ENCODE data around the gene ARFGAP2.

ARFGAP2 gene

DNA sequence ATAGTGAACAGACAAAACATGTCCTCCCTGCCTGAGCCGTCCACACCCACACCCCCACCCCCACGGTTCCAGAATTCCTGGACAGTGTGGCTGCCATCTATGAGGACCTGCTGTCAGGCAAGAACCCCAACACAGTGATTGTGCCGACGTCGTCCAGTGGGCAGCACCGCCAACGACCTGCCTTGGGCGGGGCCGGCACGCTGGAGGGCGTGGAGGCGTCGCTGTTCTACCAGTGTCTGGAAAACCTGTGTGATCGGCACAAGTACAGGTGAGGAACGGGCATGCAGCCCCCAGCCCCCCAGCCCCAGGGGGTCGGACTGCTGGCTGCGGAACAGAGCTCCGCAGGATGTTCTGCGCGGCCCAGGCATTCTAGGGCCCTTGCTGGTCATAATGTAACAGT lies 19.7 kb downstream of the ARFGAP2 start:
- no peak overlapping the region for H3K4me2 ChIP-seq
- no peak overlapping the region for H2AFZ ChIP-seq (ENCODE audit: low read depth)
- H3K27me3 ChIP-seq (ENCODE audit: insufficient read depth, low read depth) = no peaks in the 10 kb centered on the region
- no peak overlapping the region for H3K27ac ChIP-seq
- TF ChIP-seq, protein P1, sequence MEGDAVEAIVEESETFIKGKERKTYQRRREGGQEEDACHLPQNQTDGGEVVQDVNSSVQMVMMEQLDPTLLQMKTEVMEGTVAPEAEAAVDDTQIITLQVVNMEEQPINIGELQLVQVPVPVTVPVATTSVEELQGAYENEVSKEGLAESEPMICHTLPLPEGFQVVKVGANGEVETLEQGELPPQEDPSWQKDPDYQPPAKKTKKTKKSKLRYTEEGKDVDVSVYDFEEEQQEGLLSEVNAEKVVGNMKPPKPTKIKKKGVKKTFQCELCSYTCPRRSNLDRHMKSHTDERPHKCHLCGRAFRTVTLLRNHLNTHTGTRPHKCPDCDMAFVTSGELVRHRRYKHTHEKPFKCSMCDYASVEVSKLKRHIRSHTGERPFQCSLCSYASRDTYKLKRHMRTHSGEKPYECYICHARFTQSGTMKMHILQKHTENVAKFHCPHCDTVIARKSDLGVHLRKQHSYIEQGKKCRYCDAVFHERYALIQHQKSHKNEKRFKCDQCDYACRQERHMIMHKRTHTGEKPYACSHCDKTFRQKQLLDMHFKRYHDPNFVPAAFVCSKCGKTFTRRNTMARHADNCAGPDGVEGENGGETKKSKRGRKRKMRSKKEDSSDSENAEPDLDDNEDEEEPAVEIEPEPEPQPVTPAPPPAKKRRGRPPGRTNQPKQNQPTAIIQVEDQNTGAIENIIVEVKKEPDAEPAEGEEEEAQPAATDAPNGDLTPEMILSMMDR (conservative IDR thresholded peaks at IDR 0.05; ENCODE audit: low read depth, low read length) = no peak
- no peaks in the 10 kb centered on the region; the same call in 1 of the 2 replicates for H4K20me1 ChIP-seq (ENCODE audit: insufficient read depth)
- no peaks in the 10 kb centered on the region for H3K36me3 ChIP-seq (ENCODE audit: insufficient read depth)
- H3K9ac ChIP-seq = no peak overlapping the region
- H3K79me2 ChIP-seq (ENCODE audit: insufficient read depth, low read depth) = no peaks in the 10 kb centered on the region
- no peaks in the 10 kb centered on the region for H3K4me1 ChIP-seq (ENCODE audit: low read depth, poor library complexity, severe bottlenecking)
- H3K4me3 ChIP-seq (IDR thresholded peaks at IDR 0.05; ENCODE audit: insufficient read depth, low read depth, low read length) = no peak overlapping the region

DNA sequence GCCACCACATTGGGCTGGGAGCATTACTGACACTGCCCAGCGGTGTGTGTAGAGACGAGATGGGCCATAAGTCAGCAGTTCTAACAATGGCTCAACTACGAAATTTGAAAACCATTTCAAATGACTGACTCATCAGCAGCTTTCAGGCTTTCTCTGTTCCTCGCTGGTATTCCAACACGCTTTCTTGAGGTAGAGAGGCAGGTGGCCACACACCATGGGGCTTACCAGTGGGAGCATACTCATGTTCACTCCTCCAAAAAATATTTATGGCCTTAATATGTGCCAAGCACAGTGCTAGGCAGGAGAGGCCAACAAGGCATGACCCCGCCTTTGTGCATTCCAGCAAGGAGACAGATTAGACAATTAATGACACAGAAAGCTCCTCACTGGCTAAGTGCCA lies 20.3 kb downstream of the ARFGAP2 start:
- TF ChIP-seq, protein P1 (conservative IDR thresholded peaks at IDR 0.05; ENCODE audit: low read depth, low read length) = no peak
- Histone ChIP-seq H3K36me3 (ENCODE audit: insufficient read depth) (no peaks in the 10 kb centered on the region), H4K20me1 (ENCODE audit: insufficient read depth) (no peaks in the 10 kb centered on the region; the same call in 1 of the 2 replicates), H3K4me3 (IDR thresholded peaks at IDR 0.05; ENCODE audit: insufficient read depth, low read depth, low read length) (no peak overlapping the region), H3K27me3 (ENCODE audit: insufficient read depth, low read depth) (no peaks in the 10 kb centered on the region), H3K4me1 (ENCODE audit: low read depth, poor library complexity, severe bottlenecking) (no peaks in the 10 kb centered on the region), H3K27ac (no peak overlapping the region), H3K79me2 (ENCODE audit: insufficient read depth, low read depth) (no peaks in the 10 kb centered on the region), H2AFZ (ENCODE audit: low read depth) (no peak overlapping the region), H3K4me2 (no peak overlapping the region), H3K9ac (no peak overlapping the region)

DNA sequence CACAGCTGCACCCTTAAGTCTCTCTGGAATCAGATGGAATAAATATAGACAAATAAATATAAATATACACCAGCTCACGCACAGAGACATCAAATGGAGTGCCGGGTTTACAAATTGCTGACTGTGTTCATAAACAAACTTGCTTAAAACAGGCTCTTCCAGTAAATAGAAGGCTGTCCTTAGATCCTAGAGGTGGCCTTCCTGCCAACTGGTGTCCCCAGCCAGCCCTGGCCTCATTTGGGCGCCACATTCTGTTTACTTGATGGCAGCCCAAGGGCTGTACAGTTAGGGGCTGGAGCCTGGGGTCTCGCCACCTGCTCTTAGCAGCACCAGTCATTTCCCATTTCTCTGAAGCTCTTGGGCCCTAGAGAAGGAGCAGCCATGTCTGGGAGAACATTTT lies 20.8 kb downstream of the ARFGAP2 start:
- no peak overlapping the region for H3K27ac ChIP-seq
- no peaks in the 10 kb centered on the region for H3K4me1 ChIP-seq (ENCODE audit: low read depth, poor library complexity, severe bottlenecking)
- no peak overlapping the region for H2AFZ ChIP-seq (ENCODE audit: low read depth)
- TF ChIP-seq, protein P1 (conservative IDR thresholded peaks at IDR 0.05; ENCODE audit: low read depth, low read length) = no peak
- H3K36me3 ChIP-seq (ENCODE audit: insufficient read depth) = no peaks in the 10 kb centered on the region
- no peaks in the 10 kb centered on the region for H3K27me3 ChIP-seq (ENCODE audit: insufficient read depth, low read depth)
- no peaks in the 10 kb centered on the region; the same call in 1 of the 2 replicates for H4K20me1 ChIP-seq (ENCODE audit: insufficient read depth)
- H3K4me2 ChIP-seq = no peak overlapping the region
- H3K9ac ChIP-seq = no peak overlapping the region
- H3K4me3 ChIP-seq (IDR thresholded peaks at IDR 0.05; ENCODE audit: insufficient read depth, low read depth, low read length) = no peak overlapping the region
- no peaks in the 10 kb centered on the region for H3K79me2 ChIP-seq (ENCODE audit: insufficient read depth, low read depth)

DNA sequence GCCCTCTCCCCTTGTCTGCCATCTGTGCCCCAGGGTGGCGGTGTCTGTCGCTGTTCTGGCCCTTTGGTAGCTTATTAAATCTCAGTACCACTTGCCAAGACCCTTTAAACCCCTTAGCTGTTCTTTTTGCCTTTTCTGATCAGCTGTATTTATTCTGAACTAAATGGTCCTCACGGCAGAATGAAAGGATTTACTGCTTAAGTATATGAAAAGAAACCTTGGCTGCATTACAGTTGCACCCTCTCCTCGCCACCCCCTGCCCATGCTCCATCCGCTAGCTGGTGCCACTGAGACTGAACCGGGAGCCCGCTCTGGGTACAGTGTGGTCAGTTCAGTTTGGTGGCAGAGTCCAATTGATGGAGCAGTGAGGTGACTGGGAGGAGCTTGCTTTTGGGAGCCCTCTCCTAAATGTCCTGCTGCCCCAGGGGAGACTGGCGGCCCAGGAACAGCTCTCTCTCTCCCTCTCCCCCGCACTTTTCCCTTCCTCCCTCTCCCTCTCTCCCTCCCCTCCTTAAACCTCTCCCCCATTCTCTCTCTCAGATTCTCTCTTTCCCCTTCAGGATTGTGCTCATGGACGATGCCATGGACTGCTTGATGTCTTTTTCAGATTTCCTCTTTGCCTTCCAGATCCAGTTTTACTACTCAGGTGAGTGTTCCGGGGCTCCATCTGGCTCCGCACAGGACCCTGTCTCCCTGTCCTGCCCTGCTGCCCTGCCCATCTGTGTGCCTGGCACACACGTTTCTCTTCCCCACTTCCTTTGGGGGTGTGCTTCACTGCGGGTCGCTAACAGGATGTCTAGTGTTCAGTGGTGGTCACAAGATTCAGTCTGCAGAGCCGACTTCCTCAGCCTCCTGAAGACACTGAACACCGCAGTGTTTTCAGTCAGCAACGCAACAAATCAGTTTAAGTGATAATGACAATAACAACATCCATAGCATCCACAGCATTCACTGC lies 21.8 kb downstream of the ARFGAP2 start:
- no peak overlapping the region for H3K4me2 ChIP-seq
- no peaks in the 10 kb centered on the region for H3K27me3 ChIP-seq (ENCODE audit: insufficient read depth, low read depth)
- no peaks in the 10 kb centered on the region for H3K4me1 ChIP-seq (ENCODE audit: low read depth, poor library complexity, severe bottlenecking)
- TF ChIP-seq, protein P1 (conservative IDR thresholded peaks at IDR 0.05; ENCODE audit: low read depth, low read length) = no peak
- no peak overlapping the region for H3K4me3 ChIP-seq (IDR thresholded peaks at IDR 0.05; ENCODE audit: insufficient read depth, low read depth, low read length)
- no peak overlapping the region for H3K27ac ChIP-seq
- H3K79me2 ChIP-seq (ENCODE audit: insufficient read depth, low read depth) = no peaks in the 10 kb centered on the region
- no peak overlapping the region for H3K9ac ChIP-seq
- no peak overlapping the region for H2AFZ ChIP-seq (ENCODE audit: low read depth)
- H4K20me1 ChIP-seq (ENCODE audit: insufficient read depth) = no peaks in the 10 kb centered on the region; the same call in 1 of the 2 replicates
- H3K36me3 ChIP-seq (ENCODE audit: insufficient read depth) = no peaks in the 10 kb centered on the region

All from KMS-11 (cell line).